Retinal pigment epithelial cell (primary cell): ENCODE results near the gene SCUBE2.

Experiments used
- DNase-seq: peaks from one replicate; pipeline ENCODE4 v3.0.0-alpha.2; 2010; ENCODE audit warnings: low read depth
- H3K4me3 ChIP-seq: 2 replicates; pipeline ENCODE4 v1.5.1; 2011; ENCODE audit warnings: mild to moderate bottlenecking, low read length, control low read depth, moderate library complexity
- TF ChIP-seq, protein P1 (sequence below): conservative IDR thresholded peaks from 2 replicates; pipeline ENCODE4 v1.5.1; 2011; ENCODE audit warnings: low read depth, low read length, control low read depth, inconsistent platforms

SCUBE2 gene

DNA sequence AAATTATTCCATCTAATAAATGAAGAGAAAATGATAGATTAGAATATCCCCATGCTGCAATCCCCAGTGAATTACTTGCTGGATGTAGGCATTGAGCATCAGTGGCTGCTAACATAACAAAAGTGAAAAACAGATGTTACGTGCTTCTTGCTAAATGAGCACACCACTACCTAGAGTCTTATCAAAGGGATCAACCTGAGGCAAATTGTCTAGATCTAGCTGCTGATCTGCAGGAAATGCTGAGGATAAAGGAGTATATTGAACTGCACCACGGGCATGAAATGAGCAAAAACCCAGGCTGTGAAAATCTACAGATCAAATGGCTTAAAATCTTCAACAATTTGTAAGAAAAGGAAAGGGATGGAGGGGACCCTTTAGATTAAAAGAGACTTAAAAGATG lies 45.3 kb upstream of the SCUBE2 start:
- TF ChIP-seq, protein P1, sequence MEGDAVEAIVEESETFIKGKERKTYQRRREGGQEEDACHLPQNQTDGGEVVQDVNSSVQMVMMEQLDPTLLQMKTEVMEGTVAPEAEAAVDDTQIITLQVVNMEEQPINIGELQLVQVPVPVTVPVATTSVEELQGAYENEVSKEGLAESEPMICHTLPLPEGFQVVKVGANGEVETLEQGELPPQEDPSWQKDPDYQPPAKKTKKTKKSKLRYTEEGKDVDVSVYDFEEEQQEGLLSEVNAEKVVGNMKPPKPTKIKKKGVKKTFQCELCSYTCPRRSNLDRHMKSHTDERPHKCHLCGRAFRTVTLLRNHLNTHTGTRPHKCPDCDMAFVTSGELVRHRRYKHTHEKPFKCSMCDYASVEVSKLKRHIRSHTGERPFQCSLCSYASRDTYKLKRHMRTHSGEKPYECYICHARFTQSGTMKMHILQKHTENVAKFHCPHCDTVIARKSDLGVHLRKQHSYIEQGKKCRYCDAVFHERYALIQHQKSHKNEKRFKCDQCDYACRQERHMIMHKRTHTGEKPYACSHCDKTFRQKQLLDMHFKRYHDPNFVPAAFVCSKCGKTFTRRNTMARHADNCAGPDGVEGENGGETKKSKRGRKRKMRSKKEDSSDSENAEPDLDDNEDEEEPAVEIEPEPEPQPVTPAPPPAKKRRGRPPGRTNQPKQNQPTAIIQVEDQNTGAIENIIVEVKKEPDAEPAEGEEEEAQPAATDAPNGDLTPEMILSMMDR, result no peak
- DNase-seq, result no peak
- no peak overlapping the region for H3K4me3 ChIP-seq

DNA sequence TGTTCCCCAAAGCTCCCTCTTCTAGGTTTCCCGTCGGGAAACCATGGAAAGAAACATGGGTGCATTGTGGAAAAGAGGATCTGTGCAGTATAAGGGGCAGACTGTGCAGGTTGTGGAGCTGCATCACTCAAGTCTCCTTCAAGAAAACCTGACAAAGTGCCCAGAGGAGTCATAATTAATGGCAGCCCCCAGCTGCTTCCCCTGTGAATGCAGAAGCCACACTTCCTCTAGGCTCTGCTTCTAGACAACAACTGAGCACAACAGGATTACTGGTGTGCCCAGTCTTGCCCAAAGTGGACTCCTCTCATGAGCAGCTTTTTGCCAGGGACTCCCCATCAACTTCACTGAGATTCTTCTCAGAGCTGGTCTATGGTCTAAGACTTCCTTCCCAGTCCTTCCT lies 42.6 kb upstream of the SCUBE2 start:
- TF ChIP-seq, protein P1, result no peak
- H3K4me3 ChIP-seq, result no peak overlapping the region
- DNase-seq, result no peak

DNA sequence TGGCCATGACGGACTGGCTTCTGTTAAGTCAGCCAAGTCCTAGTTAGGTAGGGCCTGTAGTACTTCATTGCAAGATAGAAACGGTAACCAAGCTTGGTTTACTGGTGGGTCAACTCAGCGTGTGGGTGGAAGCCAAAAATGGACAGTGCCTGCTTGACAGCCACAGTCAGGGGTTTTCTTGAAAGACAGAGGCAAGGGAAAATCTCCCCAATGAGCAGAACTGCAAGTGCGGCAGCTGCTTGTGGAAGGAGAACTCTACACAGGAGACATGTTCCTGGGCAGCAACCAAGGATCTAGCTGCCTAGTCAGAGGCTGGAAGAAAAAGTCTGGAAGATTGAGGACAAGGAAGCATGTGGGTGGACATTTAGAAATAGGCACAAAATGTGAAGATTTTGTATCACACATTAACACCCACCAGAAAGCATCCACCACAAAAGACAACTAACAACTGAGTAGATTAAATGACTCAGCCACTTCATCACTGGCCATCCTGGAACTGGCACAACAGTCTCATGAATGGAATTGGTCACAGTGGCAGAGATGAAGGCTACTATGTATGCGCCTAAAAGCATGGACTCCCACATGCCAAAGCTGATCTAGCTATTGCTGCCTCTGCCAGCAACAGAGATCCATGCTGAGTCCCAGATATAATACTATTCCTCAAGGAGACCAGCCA lies 40.9 kb upstream of the SCUBE2 start:
- TF ChIP-seq, protein P1, result no peak
- no peak overlapping the region for H3K4me3 ChIP-seq
- DNase-seq, result no peak

DNA sequence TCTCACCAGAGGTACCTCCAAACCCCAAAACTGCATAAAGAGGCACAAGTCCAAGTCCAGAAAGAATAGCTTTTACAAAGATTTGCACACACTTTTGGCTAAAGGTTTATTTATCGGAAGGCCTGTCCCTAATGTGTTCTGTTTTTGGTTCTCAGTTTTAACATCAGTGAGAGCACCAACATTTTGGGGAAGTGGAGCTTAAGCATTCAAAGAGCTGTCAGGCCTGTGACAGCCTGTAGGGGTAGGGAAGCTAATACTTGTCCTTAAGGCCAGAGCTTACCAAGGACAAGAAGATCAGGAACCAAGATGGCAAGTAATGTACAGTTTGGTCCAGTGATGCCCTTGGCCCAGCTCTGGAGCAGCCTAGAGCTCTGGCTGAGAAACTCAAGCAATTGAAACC lies 38.9 kb upstream of the SCUBE2 start:
- no peak for DNase-seq

DNA sequence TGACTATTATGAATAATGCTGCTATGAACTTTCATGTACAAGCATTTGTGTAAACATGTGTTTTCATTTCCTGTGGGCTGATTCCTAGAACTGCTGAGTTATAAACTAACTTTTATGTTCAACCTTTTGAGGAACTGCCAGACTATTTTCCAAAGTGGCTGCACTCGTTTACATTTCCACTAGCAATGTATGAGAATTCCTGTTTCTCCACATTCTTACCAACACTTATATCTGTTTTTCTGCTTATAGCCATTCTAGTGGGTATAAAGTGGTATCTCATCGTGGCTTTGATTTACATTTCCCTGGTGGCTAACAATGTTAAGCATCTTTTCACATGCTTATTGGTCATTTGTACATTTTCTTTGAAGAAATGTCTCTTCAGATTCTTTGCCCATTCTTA lies 35.2 kb upstream of the SCUBE2 start:
- TF ChIP-seq, protein P1, result no peak
- H3K4me3 ChIP-seq, result no peak overlapping the region
- DNase-seq, result no peak

More for the DNA sequence above, 38.9 kb upstream of the SCUBE2 start:
- TF ChIP-seq, protein P1, result no peak
- no peak overlapping the region for H3K4me3 ChIP-seq

DNA sequence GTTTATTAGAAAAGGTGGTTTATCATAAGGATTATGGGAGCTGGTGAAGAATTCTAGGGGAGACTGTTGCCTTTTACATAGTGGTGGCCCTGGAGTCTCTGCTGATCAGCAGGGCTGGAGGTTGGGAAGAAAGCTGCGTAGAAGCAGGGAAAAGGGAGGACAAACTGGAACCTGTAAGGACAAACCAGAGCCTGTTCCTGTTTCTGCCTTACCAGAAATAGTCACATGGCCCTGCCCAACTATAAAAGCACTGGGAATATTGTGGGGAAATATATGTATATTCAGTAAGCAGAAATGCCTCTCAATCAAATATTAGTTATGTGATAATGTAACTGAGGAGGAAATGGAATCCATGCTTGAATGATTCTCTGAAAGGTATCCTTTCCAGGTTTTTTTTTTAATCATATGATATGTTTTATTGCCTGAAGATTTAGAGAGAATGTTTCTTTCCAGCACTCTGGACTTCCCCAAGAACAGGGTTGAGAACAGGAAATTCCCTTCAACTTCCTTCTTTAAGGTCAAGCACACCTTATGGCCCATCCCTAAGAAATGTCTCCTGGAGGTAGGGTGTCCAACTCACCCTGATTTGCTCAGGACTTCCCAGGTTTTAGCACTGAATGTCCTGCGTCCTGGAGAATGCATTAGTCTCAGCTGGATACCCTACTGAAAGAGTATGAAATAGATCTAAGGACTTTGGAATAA lies 33.9 kb upstream of the SCUBE2 start:
- no peak for DNase-seq
- H3K4me3 ChIP-seq, result no peak overlapping the region
- TF ChIP-seq, protein P1, result no peak
